Mesendoderm (in vitro differentiated cells): ENCODE measurements around the gene RPTN.

ENCODE experiments used
- DNase-seq: peaks from one replicate; pipeline ENCODE4 v3.0.0; 2013
- H2AK5ac ChIP-seq: 2 replicates; pipeline ENCODE4 v1.6.1; 2013; ENCODE audit warnings: low read length, inconsistent platforms
- H2BK120ac ChIP-seq: 2 replicates; pipeline ENCODE4 v1.6.1; 2013; ENCODE audit warnings: low read depth, mild to moderate bottlenecking, low read length, moderate library complexity, mixed read lengths
- H2BK15ac ChIP-seq: replicated peaks from 2 replicates; pipeline ENCODE4 v1.6.1; 2013; ENCODE audit warnings: low read depth, mild to moderate bottlenecking, moderate library complexity
- H2BK5ac ChIP-seq: 2 replicates; pipeline ENCODE4 v1.6.1; 2013; ENCODE audit warnings: low read length, inconsistent platforms
- H3K18ac ChIP-seq: 2 replicates; pipeline ENCODE4 v1.6.1; 2013; ENCODE audit warnings: mild to moderate bottlenecking, low read length, mixed read lengths
- H3K23ac ChIP-seq: one replicate; pipeline ENCODE4 v1.6.1; 2013; ENCODE audit warnings: low read length
- H3K27ac ChIP-seq: 2 replicates; pipeline ENCODE4 v1.5.1; 2013; ENCODE audit warnings: low read depth, mild to moderate bottlenecking, inconsistent platforms, low read length, moderate library complexity
- H3K27me3 ChIP-seq: 2 replicates; pipeline ENCODE4 v1.6.1; 2013; ENCODE audit warnings: low read length, control low read depth, mild to moderate bottlenecking, inconsistent platforms; ENCODE audit not compliant: insufficient read depth, poor library complexity
- H3K36me3 ChIP-seq: 2 replicates; pipeline ENCODE4 v1.6.1; 2013; ENCODE audit warnings: low read length, inconsistent platforms; ENCODE audit not compliant: control insufficient read depth, insufficient read depth
- H3K4ac ChIP-seq: one replicate; pipeline ENCODE4 v1.6.1; 2013; ENCODE audit warnings: low read depth, mild to moderate bottlenecking, low read length, moderate library complexity
- H3K4me1 ChIP-seq: 2 replicates; pipeline ENCODE4 v1.6.1; 2013; ENCODE audit warnings: low read depth, low read length, inconsistent platforms; ENCODE audit not compliant: control insufficient read depth
- H3K4me2 ChIP-seq: 2 replicates; pipeline ENCODE4 v1.6.1; 2013; ENCODE audit warnings: low read length
- H3K4me3 ChIP-seq: 2 replicates; pipeline ENCODE4 v1.5.1; 2013; ENCODE audit warnings: mild to moderate bottlenecking, low read length
- H3K56ac ChIP-seq: one replicate; pipeline ENCODE4 v1.6.1; 2013; ENCODE audit warnings: low read length
- H3K79me1 ChIP-seq: 2 replicates; pipeline ENCODE4 v1.6.1; 2013; ENCODE audit warnings: low read length, inconsistent platforms
- H3K79me2 ChIP-seq: 2 replicates; pipeline ENCODE4 v1.6.1; 2013; ENCODE audit warnings: mild to moderate bottlenecking, low read length; ENCODE audit not compliant: control insufficient read depth, insufficient read depth
- H3K9ac ChIP-seq: 2 replicates; pipeline ENCODE4 v1.6.1; 2013; ENCODE audit warnings: low read length, inconsistent platforms
- H4K5ac ChIP-seq: one replicate; pipeline ENCODE4 v1.6.1; 2013; ENCODE audit warnings: low read length
- H4K8ac ChIP-seq: one replicate; pipeline ENCODE4 v1.6.1; 2013; ENCODE audit warnings: low read depth, mild to moderate bottlenecking, control low read depth, low read length, moderate library complexity
- WGBS: extraction: QIAGEN DNeasy Blood & Tissue Kit; methylation state at CpG from one replicate; pipeline ENCODE4 v1.1.7; 2013; ENCODE audit warnings: low lambda C conversion rate, missing lambda C conversion rate; ENCODE audit not compliant: insufficient coverage; ENCODE audit errors: extremely low coverage; 5-methylcytosine and 5-hydroxymethylcytosine counted together

RPTN gene

GRCh38 chr1:152125834-152126443, 33.1 kb downstream of the RPTN start:
- no CpG with 5 or more reads among the region's 6 CpGs for WGBS
- H2AK5ac ChIP-seq = no peak overlapping the region
- no peak overlapping the region for H4K5ac ChIP-seq
- no peak overlapping the region for H3K27ac ChIP-seq
- no peaks in the 10 kb centered on the region for H3K79me1 ChIP-seq
- no peak overlapping the region for H3K23ac ChIP-seq
- no peak overlapping the region for H3K4me2 ChIP-seq
- no peaks in the 10 kb centered on the region for H3K4me1 ChIP-seq
- no peak overlapping the region for H4K8ac ChIP-seq
- H3K18ac ChIP-seq = no peak overlapping the region
- no peak overlapping the region for H3K56ac ChIP-seq
- no peak overlapping the region for H3K9ac ChIP-seq
- H3K79me2 ChIP-seq = no peaks in the 10 kb centered on the region
- H3K4me3 ChIP-seq = no peak overlapping the region
- no peak overlapping the region for H2BK15ac ChIP-seq
- no peaks in the 10 kb centered on the region for H3K27me3 ChIP-seq
- H2BK5ac ChIP-seq = no peak overlapping the region
- no peaks in the 10 kb centered on the region for H3K36me3 ChIP-seq
- no peak overlapping the region for H2BK120ac ChIP-seq
- no peak overlapping the region for H3K4ac ChIP-seq
- no peak for DNase-seq

GRCh38 chr1:152118915-152119314, 40.1 kb downstream of the RPTN start:
- WGBS = no CpG with 5 or more reads among the region's 1 CpG
- no peak overlapping the region for H3K4me3 ChIP-seq
- H2AK5ac ChIP-seq = no peak overlapping the region
- no peak for DNase-seq
- no peaks in the 10 kb centered on the region for H3K4me1 ChIP-seq
- no peak overlapping the region for H3K27ac ChIP-seq
- no peaks in the 10 kb centered on the region for H3K79me1 ChIP-seq
- H3K4ac ChIP-seq = no peak overlapping the region
- no peak overlapping the region for H3K4me2 ChIP-seq
- no peak overlapping the region for H3K18ac ChIP-seq
- no peak overlapping the region for H4K5ac ChIP-seq
- H3K9ac ChIP-seq = no peak overlapping the region
- peaks cover 3% of the 10 kb centered on the region for H3K27me3 ChIP-seq
- H2BK15ac ChIP-seq = no peak overlapping the region
- H3K56ac ChIP-seq = no peak overlapping the region
- no peaks in the 10 kb centered on the region for H3K79me2 ChIP-seq
- H2BK120ac ChIP-seq = no peak overlapping the region
- no peak overlapping the region for H4K8ac ChIP-seq
- H3K23ac ChIP-seq = no peak overlapping the region
- no peak overlapping the region for H2BK5ac ChIP-seq
- H3K36me3 ChIP-seq = no peaks in the 10 kb centered on the region

- Histone ChIP-seq H2AK5ac (no peak within 1 kb of the TSS), H3K36me3 (no peaks in the 10 kb centered on the region), H3K27ac (no peak within 1 kb of the TSS), H3K4me1 (no peaks in the 10 kb centered on the region), H3K79me1 (no peaks in the 10 kb centered on the region), H3K9ac (no peak within 1 kb of the TSS), H3K23ac (no peak within 1 kb of the TSS), H3K79me2 (no peaks in the 10 kb centered on the region), H4K5ac (no peak within 1 kb of the TSS), H3K27me3 (peaks cover 28% of the 10 kb centered on the region), H3K56ac (no peak within 1 kb of the TSS), H3K4me3 (no peak within 1 kb of the TSS), H3K4ac (no peak within 1 kb of the TSS), H3K4me2 (no peak within 1 kb of the TSS), H2BK5ac (no peak within 1 kb of the TSS), H2BK120ac (no peak within 1 kb of the TSS), H3K18ac (no peak within 1 kb of the TSS), H4K8ac (no peak within 1 kb of the TSS), H2BK15ac (no peak within 1 kb of the TSS)
- DNase-seq = no peak
- no CpG with 5 or more reads among the region's 4 CpGs for WGBS
These were observed 43.7 kb downstream of the RPTN start, which contains the start of gene TCHH for GRCh38 chr1:152115344-152115743. TCHH (minus strand) TSS chr1:152115444; CDS start chr1:152114080, 1,364 bp downstream.

- Histone ChIP-seq H3K27ac (no peak overlapping the region), H3K56ac (no peak overlapping the region), H2BK120ac (no peak overlapping the region), H2BK5ac (no peak overlapping the region), H4K8ac (no peak overlapping the region), H3K36me3 (no peaks in the 10 kb centered on the region), H2BK15ac (no peak overlapping the region), H3K4ac (no peak overlapping the region), H3K4me3 (no peak overlapping the region), H3K79me1 (no peaks in the 10 kb centered on the region), H3K79me2 (no peaks in the 10 kb centered on the region), H3K18ac (no peak overlapping the region), H3K27me3 (peaks cover 52% of the 10 kb centered on the region), H2AK5ac (no peak overlapping the region), H4K5ac (no peak overlapping the region), H3K23ac (no peak overlapping the region), H3K4me1 (no peaks in the 10 kb centered on the region), H3K4me2 (no peak overlapping the region), H3K9ac (no peak overlapping the region)
- no peak for DNase-seq
- WGBS = no CpG with 5 or more reads among the region's 13 CpGs
These were observed 46.1 kb downstream of the RPTN start for GRCh38 chr1:152112885-152113432.

- no CpG with 5 or more reads among the region's 53 CpGs for WGBS
- Histone ChIP-seq H2BK15ac (no peak overlapping the region), H2AK5ac (no peak overlapping the region), H3K36me3 (no peaks in the 10 kb centered on the region), H4K8ac (no peak overlapping the region), H2BK120ac (no peak overlapping the region), H3K4me3 (no peak overlapping the region), H3K4me1 (no peaks in the 10 kb centered on the region), H2BK5ac (no peak overlapping the region), H3K4ac (no peak overlapping the region), H3K9ac (no peak overlapping the region), H3K4me2 (no peak overlapping the region), H3K23ac (no peak overlapping the region), H3K79me1 (no peaks in the 10 kb centered on the region), H4K5ac (no peak overlapping the region), H3K18ac (no peak overlapping the region), H3K79me2 (no peaks in the 10 kb centered on the region), H3K27me3 (peaks cover 58% of the 10 kb centered on the region), H3K56ac (peak overlapping the region; percentile 15), H3K27ac (no peak overlapping the region)
- DNase-seq = peak; percentile 40
These were observed 46.7 kb downstream of the RPTN start for GRCh38 chr1:152112101-152112884.
